ENCODE results near the gene ZBED4.

The ZBED4 gene

DNA sequence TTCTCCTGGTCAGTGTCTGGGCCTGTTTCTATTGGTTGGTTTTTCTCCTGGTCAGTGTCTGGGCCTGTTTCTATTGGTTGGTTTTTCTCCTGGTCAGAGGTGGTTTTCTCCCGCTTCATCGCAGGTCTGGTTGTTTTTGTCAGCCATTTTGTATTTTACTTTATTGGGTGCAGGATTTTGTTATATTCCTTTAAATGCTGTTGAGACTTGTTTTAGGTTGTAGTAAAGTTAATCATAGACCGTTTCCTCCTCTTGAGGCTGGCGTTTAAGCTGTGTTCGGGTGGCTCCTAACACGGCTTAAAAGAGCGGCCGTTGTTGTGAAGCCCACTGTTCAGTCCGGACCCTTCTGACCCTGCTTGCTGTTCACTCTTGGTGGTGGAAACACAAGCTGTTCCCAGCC is 26.2 kb downstream of the ZBED4 start:
- no peak for DNase-seq

DNA sequence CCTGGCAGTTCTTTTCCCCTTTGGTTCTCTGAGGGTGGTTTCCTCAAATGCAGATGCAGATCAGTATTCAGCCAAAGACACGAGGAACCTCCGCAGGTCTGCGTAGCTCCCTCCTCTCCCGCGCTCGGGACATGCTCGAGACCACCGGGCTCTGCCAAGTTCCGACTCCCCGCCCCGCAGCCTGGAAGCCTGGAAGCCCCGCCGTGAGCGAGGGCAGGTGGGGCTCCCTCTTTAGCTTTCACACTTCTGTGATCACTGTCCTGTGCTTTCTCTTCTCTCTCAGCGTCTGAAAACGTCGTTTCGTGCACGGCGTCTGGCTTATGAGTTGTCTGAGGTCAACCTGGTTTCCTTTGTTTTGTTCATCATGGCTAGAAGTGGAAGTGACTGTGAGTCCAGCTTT is 26.6 kb downstream of the ZBED4 start:
- DNase-seq = no peak

DNA sequence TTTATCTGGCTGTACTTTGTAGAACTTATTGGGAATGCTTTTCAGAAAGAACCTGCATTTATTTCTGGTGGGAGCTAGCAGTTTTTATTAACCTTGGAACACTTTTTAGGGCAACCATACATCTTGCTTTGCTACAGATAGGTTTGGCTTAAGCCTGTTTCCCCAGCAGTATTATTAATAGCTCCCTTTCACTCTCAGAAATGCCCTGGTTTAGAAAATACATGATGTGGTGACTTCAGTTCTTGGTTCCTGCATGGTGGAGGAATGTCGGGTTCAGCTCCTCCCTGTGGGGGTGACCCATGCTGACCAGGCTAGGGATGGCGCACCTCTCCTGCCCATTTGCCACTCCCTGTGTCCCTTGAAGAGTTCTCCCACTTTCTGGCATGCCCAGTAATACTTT is 28.2 kb downstream of the ZBED4 start:
- no peak for DNase-seq

- DNase-seq = no peak
Measured at GRCh38 chr22:49882519-49883293, 29.1 kb downstream of the ZBED4 start.

DNA sequence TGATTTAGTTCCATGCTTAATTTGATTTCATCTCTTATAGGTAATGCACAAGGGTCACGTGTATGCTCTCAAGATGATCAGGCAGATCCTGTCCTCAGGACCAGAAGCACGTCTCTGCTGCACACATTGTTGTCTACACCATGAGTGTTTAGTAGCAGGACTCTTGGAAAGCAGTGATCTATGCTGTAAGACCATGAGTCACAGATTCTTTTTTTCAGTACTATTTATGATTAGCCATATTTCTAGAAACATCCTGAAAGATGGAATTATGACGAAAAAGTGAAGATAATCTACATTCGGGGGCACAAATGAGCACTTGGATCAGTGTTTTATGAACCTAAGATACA is 29.6 kb downstream of the ZBED4 start:
- DNase-seq = no peak

DNA sequence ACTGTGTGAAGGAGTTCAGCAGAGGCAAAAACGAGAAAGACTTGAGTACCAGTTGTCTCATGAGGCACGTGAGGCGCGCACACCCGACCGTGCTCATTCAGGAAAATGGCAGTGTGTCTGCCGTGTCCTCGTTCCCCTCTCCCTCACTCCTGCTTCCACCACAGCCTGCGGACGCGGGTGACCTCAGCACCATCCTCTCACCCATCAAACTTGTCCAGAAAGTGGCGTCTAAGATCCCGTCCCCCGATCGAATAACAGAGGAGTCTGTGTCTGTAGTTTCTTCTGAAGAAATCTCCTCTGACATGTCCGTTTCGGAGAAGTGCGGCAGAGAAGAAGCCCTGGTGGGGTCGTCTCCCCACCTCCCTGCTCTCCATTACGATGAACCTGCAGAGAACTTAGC is 30.4 kb downstream of the ZBED4 start:
- no peak for DNase-seq

- DNase-seq = no peak
Measured at GRCh38 chr22:49884503-49885260, 31.0 kb downstream of the ZBED4 start.

DNA sequence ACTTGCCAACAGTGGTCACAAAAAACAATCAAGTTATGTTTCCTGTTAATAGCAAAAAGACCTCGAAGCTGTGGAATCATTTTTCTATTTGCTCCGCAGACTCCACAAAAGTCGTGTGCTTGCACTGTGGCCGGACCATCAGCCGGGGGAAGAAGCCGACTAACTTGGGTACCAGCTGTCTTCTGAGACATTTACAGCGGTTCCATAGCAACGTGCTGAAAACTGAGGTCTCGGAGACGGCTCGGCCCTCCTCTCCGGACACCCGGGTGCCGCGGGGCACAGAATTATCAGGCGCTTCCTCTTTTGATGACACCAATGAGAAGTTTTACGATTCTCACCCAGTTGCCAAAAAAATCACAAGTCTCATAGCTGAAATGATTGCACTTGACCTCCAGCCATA is 31.6 kb downstream of the ZBED4 start:
- no peak for DNase-seq

DNA sequence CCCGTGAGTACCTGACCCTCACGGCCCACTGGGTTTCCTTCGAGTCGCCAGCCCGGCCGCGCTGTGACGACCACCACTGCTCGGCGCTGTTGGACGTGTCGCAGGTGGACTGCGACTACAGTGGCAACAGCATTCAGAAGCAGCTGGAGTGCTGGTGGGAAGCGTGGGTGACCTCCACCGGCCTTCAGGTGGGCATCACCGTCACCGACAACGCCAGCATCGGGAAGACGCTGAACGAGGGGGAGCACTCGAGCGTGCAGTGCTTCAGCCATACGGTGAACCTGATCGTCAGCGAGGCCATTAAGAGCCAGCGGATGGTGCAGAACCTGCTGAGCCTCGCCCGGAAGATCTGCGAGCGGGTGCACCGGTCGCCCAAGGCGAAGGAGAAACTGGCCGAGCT is 32.2 kb downstream of the ZBED4 start:
- no peak for DNase-seq

DNA sequence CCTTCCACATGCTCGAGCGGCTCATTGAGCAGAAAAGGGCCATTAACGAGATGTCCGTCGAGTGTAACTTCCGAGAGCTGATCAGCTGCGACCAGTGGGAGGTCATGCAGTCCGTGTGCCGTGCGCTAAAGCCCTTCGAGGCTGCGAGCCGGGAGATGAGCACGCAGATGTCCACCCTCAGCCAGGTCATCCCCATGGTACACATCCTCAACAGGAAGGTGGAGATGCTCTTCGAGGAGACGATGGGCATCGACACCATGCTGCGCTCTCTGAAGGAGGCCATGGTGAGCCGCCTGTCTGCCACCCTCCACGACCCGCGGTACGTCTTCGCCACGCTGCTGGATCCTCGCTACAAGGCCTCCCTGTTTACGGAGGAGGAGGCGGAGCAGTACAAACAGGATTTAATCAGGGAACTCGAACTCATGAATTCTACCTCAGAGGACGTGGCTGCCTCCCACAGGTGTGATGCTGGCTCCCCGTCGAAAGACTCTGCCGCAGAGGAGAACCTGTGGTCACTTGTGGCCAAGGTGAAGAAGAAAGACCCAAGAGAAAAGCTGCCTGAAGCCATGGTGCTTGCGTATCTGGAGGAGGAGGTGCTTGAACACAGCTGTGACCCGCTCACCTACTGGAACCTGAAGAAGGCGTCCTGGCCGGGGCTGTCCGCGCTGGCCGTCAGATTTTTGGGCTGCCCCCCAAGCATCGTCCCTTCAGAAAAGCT is 32.9 kb downstream of the ZBED4 start:
- no peak for DNase-seq

- DNase-seq = no peak
Measured at GRCh38 chr22:49887064-49887451, 33.4 kb downstream of the ZBED4 start.

- DNase-seq = no peak
Measured at GRCh38 chr22:49887702-49888101, 34.1 kb downstream of the ZBED4 start.

GRCh38 chr22:49889071-49889470 is 35.4 kb downstream of the ZBED4 start:
- DNase-seq = no peak

- no peak for DNase-seq
Measured at GRCh38 chr22:49892226-49892899, 38.7 kb downstream of the ZBED4 start.

GRCh38 chr22:49893025-49893424 is 39.4 kb downstream of the ZBED4 start:
- DNase-seq = no peak

- no peak for DNase-seq
Measured at GRCh38 chr22:49894322-49895054, 40.8 kb downstream of the ZBED4 start.

GRCh38 chr22:49896201-49896600 is 42.6 kb downstream of the ZBED4 start:
- DNase-seq = no peak

GRCh38 chr22:49897015-49897684 is 43.5 kb downstream of the ZBED4 start:
- no peak for DNase-seq

DNA sequence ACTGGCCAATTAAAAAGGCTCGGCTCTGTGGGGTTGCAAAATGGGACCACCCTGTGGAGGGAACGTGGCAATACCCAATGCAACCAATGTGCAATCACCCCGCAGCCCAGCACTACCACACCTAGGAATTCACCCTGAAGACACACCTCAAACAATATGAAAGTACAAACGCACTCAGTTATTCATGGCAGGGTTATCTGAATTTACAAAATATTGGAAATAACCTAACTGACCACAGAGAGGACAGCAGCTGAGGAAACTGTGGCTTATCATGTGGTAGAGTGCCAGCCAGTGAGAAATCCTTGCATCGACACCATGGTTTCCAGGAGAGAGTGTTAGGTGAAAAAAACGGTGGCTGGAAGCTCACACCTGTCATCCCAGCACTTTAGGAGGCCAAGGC is 45.9 kb downstream of the ZBED4 start:
- no peak for DNase-seq

- DNase-seq = no peak
Measured at GRCh38 chr22:49900441-49901230, 47.0 kb downstream of the ZBED4 start.

DNA sequence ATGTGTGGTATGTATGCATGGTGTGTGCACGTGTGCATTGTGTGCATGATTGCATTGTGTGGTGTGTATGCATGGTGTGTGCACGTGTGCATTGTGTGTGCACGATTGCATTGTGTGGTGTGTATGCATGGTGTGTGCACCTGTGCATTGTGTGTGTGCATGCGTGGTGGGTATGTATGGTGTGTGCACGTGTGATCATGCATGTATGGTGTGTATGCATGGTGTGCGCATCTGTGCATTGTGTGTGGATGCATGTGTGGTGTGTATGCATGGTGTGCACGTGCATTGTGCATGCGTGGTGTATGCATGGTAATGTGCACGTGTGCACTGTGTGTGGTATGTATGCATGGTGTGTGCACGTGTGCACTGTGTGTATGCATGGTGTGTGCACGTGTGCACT is 47.8 kb downstream of the ZBED4 start:
- no peak for DNase-seq

Data from activated naive CD4-positive, alpha-beta T cell treated with anti-CD3 and anti-CD28 coated beads, Interleukin-2, amount 50 U/mL, for 16 hours (primary cell).